Thyroid gland (tissue), 4 donors: Measurements from ENCODE around the gene PRLR.
A peak's percentile ranks its signal among the peaks of the same experiment; 100 is the strongest.

ENCODE experiments used
- POLR2A ChIP-seq, 2 donors: fragments of 450-650 bp; IDR thresholded peaks; one replicate each; pipeline ENCODE4 v1.6.1; 2017; ENCODE audit warnings: antibody characterized with exemption in 2 of 2, mild to moderate bottlenecking in 2 of 2, moderate library complexity in 1 of 2
- TF ChIP-seq, protein P1 (sequence below), 6 experiments: fragments of 200-600 bp in 3 of 6; fragments of 450-650 bp in 3 of 6; sonication (generic) in 3 of 6; IDR thresholded peaks; one replicate each; pipeline ENCODE4 v1.5.1; 2016 to 2019; ENCODE audit warnings: antibody characterized with exemption in 6 of 6, mild to moderate bottlenecking in 2 of 6, inconsistent platforms in 1 of 6, moderate library complexity in 1 of 6

DNA sequence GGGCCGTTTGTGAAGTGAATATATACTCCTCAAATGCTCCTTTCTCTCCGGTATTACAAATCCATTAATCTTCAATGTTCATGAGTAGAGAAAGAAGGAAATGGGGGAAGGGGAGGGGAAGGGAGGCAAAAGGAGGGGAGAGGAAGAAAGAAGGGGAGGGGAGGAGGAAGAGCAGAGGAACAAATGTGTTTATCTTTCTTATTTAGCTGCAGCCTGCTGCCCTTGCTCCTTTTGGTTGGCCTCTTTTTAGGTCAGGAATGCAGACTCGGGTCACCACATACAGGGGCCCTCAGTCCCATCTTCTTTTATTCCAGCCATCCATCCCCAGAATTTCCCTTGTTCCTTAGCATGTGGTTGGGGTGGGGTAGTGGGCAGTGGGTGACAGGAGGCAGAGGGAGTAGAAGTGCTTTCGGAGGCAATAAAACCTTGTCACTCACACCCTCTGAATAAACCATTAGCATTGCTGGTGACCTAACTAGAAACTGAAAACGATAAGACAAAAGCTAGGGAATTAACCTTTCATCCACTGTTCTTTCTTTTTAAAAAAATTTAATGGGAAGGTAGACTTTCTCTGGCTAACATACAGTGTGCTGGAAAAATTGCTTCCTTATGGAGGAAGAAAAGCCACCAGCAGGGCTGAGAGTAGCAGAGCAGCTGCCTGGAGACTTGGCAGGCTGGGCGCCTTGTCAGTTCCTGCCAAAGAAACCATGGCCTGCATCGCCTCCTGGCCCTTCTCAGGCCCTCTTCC, 16.8 kb upstream of the PRLR start:
- TF ChIP-seq, protein P1, sequence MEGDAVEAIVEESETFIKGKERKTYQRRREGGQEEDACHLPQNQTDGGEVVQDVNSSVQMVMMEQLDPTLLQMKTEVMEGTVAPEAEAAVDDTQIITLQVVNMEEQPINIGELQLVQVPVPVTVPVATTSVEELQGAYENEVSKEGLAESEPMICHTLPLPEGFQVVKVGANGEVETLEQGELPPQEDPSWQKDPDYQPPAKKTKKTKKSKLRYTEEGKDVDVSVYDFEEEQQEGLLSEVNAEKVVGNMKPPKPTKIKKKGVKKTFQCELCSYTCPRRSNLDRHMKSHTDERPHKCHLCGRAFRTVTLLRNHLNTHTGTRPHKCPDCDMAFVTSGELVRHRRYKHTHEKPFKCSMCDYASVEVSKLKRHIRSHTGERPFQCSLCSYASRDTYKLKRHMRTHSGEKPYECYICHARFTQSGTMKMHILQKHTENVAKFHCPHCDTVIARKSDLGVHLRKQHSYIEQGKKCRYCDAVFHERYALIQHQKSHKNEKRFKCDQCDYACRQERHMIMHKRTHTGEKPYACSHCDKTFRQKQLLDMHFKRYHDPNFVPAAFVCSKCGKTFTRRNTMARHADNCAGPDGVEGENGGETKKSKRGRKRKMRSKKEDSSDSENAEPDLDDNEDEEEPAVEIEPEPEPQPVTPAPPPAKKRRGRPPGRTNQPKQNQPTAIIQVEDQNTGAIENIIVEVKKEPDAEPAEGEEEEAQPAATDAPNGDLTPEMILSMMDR (IDR thresholded peaks at IDR 0.05), result peak in 1 of 6 experiments; percentile 12
- TF ChIP-seq POLR2A (IDR thresholded peaks at IDR 0.05), result no peak
